ENCODE data around the gene GRIP1.
A peak's percentile ranks its signal among the peaks of the same experiment; 100 is the strongest.

The GRIP1 gene

DNA sequence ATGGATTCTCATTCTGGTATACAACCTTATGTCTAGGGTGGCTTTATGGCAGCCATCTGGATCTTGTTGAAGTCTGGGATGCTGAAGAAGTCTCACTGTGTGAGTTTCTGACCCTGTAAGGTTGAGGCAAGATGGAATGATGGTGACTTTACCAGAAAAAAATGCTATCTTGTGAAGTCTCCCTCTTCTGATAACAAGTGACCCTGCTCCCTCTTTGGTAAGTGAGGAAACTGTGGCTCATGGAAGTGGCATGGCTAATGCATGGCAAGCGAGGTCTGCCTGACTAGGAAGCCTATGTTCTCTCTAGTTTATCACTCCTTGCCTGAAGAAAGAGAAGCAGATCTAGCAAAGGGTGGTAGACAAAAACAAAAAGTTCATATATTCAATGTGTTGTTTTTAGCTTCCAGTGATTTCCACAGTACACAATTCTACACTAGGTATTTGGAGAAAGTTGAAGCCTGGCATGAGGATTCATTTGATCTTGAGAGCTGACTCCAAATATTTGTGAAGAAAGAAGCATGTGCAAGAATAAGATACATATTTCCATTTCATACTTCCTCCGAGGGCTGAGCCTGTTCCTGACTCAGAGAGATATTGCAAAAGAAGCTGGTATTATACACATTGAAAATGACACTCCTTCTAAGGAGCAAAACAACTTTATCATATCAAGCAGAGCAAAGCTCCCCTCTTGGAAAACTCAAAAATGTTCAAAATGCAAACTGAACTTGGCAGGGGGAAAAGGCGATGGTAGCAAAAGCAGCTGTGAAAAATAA, 313.0 kb downstream of the GRIP1 start:
- DNase-seq: no peak

DNA sequence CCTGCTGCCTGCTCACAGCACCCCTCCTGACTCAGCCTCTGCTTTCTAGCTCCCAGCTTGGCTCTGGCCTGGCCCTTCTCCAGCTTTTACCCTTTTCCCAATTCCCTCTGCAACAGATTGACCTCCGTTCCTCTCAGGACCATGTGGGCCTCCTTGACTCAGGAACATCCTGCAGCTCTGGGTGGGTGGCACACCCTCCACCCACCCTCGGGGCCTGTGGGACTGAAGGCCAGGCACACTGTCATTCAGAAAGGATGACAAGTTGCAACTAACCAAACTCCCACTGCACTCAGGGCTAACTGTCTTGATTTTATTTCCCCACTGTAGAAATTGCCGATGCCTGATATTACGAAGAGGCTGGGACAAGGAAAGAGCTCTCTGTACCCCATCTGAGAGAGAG, 317.2 kb downstream of the GRIP1 start:
- no peak for DNase-seq

DNA sequence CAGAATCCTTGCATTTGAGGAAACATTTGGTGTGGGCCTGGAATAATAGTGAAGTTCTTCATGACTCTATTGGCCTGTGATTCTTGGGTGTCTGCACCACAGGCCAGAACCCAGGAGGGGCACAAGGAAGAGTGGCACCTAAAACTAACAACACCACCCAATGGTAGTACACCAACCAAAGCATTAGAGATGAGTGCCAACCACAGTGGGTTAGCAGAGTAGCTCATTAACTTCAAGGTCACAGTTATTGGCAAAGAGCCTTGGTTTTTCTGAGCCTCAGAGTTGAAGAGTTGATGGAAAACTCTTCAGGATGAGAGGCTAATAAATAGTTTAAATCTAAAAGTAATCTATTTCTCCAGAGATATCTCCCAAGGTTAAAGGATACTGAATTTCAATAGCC, 319.6 kb downstream of the GRIP1 start:
- DNase-seq: no peak

DNA sequence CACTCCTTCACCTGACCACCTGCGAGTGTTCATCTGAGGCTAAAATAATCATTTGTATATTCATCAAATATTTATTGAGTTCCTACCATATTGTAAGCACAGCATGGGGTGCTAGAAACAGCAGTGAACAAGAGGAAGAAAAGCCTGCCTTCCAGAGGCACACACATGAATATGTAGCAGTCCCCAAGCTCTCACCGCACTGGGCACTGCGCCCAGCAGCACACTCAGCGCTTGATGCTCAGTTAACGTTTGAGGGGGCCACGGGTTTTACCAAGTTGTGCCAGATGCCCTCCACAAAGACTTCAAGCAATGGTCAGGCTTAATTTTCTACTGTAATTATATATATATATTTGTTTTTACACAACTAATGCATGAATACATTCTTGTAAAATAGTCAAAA, 324.6 kb downstream of the GRIP1 start:
- DNase-seq: no peak

DNA sequence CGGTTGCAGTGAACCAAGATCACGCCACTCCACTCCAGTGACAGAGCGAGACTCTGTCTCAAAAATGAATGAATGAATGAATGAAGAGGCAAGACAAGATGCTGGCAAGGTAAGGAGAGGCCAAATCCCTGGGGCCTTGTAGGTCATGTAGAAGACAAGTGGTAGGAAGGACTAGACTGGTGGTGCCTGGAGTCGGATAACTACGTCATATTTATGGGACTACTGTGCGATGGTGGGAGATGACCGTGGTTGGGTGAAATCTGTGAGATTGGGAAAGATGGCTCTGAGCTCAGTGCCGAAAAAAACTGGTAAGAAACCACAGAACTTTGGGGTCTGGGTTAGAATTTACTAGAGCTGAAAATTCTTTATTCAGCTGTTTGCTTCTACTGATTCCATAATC, 326.0 kb downstream of the GRIP1 start:
- no peak for DNase-seq

DNA sequence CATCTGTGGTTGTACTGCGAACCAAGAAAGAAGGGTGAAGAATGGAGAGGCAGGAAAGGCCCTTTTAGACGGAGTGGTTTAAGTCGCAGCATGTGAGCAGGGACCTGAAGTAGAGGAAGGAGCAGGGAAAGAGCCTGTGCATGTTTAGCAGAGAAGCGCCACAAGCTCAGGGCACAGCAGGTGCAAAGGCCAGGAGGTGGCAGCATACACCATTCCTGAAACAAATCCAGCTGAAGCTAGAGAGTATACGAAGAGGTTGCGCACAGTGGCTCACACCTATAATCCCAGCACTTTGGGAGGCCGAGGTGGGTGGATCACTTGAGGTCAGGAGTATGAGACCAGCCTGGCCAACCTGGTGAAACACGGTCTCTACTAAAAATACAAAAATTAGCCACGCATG, 326.7 kb downstream of the GRIP1 start:
- no peak for DNase-seq

DNA sequence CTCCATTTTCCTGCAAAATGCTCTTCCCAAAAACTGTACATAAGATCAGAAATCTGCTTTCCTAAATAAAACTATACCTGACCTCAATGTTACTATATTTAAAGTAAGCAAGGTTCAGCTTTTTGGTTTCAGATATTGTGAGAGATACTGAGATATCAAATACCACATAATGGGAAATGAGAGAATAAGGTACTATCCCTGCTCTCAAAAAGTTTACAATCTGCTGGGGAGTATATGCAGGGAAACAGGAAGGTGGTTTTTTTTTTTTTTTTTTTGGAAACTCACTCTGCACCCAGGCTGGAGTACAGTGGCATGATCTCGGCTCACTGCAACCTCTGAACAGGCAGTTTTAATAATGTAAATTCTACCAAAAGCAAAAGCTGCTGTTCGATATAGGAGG, 327.6 kb downstream of the GRIP1 start:
- no peak for DNase-seq

DNA sequence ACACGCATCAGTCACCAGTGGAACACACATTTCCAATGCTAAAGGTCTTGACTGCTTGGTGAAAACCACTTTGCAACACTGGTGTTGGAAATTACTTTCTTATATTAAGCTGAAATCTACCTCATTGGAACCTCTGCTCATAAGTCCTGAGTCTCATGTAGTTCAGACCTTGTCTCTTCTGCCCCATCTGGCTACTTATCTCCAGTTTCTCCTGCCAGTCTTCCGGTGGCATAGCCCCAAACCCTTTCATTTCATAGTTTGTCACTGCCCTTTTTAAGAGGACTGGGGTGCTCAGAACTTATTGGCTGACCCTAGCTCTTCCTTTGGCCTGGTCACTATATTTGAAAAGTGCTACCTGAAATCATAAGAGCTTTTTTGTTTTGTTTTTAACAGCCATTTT, 332.9 kb downstream of the GRIP1 start:
- peak; percentile 39 for DNase-seq

DNA sequence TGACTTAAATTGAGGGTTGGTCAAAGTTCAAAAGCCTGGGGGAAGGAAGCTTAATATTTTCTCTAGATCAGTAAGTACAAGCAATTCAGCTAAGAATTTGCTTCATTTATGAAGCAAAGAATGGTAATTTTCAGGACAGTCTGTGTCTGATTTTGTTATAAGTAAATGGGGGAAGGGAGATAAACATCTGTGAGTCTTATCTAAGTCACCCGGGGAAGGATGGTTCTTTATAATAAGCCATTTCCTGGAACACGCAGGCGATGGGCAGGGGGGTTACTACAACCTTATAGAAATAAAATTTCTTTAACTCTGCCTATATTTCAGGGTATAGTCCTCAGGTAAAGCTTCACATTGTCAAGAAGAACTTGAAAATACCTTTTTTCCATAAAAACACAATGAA, 333.7 kb downstream of the GRIP1 start:
- peak; percentile 49 for DNase-seq

DNA sequence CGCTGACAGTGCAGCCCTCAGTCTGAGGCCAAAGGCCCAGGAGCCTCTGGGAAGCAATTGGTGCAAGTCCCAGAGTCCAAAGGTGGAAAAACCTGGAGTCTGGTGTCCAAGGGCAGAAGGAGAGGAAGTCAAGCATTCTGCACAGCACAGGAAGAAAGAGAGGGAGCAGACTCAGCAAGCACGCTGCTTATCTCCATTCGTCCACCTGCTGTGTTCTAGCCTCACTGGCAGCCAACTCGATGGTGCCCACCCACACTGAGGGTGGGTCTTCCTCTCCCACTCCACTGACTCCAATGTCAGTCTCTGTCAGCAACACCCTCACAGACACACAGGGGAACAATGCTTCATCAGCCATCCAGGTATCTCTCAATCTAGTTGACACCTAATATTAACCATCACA, 337.8 kb downstream of the GRIP1 start:
- DNase-seq: no peak

DNA sequence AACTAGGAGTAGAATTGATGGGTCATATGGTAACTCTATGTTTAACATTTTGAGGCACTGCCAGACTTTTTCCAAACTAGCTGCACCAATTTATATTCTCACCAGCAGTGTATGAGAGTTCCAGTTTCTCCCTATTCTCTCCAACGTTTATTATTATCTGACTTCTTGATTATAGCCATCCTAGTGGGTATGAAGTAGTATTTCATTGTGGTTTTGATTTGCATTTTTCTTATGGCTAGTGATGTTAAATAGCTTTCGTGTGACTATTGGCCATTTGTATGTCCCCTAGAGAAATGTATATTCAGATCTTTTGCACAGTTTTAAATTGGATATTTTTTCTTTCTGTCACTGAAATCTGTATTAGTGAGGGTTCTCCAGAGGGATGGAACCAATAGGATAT, 338.7 kb downstream of the GRIP1 start:
- no peak for DNase-seq

DNA sequence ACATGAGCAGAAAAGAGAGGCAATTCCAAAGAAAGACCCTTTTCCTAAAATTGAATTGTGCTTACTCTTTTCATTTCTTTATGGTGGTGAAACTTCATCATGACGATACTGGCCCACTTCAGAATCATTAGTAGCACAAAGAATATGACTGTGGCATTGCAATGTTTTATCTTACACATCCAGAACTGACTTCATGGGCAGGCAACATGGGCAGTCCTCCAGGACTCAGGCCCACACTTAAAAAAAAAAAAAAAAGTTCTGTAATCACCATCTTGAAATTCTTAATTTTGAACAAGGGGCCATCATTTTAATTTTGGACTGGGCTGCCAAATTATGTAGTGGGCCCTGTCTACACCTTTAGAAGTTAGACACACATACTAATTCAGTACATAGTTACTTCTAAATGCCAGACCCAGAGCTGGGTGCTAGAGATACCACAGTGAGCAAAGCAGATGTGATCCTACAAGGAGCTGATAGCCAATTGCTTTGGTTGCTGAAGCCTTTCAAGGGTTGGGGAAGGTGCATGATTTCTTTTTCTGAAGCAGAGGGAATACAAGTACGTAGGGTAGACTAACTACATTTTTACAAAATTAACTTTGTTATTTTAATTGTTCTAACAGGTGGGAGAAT, 341.4 kb downstream of the GRIP1 start:
- DNase-seq: no peak

DNA sequence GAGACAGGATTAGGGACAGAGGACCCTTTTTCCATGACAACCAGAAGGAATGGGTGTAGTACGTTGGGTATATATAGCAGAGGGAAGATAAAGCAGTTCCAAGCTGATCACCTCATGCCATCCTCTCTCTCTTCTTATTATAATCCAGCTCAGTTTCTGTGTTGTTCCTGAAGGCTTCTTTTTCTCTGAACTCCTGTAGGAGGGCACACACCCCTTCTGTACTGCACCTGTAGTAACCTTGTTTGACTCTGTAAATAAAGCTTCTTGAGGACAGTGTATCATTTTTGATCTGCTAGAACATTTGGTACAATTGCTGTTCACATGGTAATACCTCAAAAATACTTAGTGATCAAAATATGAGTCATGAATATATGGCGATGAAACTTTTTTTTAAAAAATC, 343.1 kb downstream of the GRIP1 start:
- DNase-seq: no peak

DNA sequence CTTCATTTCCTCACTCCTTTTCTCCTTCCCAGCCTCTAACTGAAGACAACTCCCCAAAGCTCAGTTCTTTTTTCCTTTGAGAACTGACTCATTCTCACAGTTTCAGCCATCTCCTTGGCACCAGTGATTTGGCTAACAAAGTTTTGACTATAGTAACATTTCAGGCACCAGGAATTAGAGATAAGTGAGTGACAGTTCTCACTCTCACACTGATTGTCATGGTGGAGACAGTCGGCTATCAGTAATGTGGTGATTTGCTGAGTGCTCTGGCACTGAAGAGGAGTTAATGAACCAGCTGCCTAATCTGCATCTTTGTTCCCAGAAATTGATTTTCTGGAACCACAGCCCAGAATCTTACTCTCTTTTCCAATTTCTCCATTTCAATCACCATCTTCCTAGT, 347.1 kb downstream of the GRIP1 start:
- DNase-seq: no peak

DNA sequence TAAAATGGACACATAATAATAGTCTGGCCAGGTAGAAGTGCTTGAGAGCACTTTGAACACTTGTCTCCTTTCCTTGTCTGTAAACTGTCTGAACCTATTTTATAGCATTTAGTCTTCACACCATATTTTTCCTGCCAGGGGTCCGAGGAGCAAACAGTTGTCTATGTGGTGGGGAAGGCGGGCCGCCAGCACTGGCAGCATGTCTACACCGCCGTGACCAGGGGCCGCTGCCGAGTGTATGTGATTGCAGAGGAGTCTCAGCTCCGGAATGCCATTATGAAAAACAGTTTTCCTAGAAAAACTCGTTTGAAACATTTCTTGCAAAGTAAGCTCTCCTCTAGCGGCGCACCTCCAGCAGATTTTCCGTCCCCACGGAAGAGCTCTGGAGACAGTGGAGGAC, 347.9 kb downstream of the GRIP1 start:
- no peak for DNase-seq

DNA sequence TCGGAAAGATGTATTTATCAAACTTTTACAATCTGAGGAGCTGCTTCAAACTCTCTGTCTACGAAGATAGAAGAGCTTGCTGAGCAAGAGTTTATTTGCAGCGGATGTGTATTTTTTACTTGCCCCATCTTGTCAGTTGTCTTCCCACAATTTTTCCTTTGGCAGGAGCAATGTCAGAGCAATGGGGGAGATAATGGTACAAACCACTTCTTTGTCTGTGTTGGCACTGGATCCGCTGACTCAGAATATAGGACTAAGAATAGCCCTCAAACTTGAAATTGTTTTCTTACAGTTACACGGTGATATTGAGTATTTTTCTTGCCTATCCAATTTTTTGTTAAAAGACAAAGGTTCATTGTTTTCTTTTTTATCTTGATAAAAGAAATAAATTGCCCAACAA, 348.9 kb downstream of the GRIP1 start:
- no peak for DNase-seq

DNA sequence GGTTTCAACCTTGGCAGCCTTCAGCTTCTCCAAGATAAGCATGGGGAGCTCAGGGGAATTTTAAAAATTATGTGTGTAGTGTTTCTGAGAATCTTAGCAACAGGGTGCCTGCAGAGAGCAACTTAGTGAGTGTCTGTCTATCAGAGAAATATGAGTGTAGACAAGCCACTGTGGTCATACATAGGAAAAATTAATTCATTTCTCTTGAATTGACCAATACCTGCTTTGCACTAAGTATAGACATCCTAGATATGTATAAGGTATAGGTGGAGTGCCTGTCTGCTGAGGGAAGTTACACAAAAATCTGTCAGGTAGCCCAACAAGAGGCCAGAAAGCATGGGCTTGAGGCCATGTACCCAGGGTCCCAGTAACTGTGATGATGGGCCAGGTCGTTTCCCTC, 355.9 kb downstream of the GRIP1 start:
- DNase-seq: no peak

DNA sequence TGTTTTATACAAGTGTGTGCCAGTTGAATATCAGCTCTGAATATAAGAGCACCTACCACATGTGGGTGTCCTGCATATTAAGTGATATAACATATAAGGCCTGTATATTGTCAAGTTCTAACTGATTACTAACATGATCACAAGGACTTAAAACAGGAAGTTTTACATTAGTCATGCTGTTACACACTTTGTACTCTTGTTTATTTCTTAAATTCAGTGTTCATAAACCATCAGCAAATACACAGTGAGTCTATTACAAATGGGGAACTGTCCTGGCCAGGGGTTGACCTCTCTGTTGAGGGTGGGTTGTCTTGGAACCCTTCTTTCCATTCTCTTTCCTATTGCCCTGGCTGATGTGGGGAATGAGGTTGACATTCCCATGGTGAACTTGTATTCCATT, 357.4 kb downstream of the GRIP1 start:
- peak; percentile 5 for DNase-seq

DNA sequence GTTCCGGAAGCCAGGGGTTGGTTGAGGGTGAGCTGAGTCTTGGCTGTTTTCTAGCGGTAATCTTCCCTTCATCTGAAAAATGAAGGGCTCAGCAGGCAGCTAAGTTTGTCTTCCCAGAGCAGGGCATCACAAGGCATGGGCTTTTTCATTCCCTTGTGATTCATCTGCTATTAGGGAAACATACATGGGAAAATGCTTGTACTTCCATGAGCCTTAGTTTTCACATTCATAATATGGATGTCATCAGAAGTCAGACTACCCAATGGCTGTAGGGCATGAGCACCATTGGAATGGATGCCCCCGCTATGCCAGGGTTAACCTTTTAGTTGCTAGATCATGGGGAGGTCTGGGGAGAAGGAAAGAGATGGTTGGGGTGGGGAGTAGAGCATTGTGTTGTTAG, 357.9 kb downstream of the GRIP1 start:
- DNase-seq: no peak

DNA sequence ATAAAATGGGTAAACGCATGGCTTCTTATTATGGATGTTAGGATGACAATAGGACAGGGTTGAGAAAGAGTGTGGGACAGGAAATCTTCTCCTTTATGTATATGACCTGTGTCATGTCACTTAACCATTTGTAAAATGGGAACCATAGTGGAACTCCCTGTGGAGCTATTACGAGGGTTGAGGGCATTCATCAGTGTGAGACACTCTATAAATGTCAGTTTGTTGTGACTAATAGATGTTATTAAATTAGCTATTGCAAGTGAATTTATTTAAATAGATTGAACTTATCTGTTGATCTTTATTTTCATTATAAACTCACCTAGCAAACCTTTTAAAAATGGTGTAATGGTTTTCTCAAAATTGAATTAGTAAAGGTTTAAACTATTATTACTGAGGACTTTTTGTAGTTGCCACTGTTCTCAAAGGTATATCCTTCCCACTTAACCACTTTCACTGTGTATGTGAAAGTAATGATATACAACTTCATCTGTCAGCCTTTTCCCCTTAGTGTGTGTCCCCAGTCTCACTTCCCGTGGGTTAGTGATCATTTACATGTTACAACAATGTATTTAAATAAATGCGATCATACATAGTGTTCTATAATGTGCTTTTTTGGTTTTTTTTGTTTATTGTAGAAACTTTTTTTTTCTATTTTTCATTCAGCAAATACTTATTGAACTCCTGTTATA, 359.5 kb downstream of the GRIP1 start:
- DNase-seq: no peak

DNA sequence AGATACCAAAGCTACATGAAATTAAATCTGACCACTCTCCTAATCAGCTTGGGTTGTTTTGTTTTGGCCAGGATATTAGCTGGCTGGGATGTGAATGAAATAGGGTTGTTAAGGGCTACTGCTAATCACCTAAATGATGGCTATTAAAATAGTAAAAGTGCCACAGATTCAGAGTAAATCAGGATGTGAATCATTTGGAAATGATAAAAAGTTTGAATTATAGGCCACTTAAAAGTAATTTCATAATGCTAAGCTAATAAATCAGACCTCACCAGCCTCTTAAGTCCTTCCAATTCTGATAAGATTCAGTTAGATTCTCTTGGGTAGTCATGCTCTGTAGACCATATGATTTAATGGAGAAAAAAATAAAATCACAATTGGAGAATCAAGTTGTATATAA, 364.6 kb downstream of the GRIP1 start:
- DNase-seq: no peak

DNA sequence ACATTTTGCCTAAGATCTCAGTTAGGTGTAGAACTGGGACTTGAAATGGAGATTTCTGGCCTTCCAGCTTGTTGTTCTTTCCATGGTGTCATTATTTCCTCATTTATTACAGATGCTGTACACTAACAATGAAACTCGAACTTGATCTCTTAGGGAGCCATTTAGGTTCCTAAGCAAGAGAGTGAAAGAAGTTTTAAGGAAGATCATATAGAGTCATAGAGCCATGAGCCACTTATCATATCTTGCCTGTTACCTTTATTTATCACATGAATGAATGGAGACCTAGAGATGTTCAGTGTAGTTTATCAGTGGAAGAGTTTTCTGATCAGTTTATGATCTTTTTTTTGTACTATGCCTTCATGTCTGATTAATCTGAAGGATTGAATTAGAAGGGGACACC, 366.7 kb downstream of the GRIP1 start:
- DNase-seq: no peak

DNA sequence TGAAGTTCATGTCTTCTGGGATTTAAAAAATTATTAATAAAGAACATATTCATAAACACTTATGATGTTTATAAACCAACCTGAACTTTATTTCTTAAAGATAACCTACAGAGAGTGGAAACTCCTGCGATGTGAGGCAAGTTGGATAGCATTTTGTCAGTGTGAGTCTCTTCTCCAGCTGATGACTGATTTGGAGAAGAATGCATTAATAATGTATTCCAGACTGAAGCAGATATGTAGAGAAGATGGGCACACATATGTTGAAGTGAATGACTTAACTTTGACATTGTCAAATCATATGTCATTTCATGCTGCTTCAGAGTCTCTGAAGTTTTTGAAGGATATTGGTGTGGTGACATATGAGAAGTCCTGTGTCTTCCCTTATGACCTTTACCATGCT, 369.3 kb downstream of the GRIP1 start:
- no peak for DNase-seq

DNA sequence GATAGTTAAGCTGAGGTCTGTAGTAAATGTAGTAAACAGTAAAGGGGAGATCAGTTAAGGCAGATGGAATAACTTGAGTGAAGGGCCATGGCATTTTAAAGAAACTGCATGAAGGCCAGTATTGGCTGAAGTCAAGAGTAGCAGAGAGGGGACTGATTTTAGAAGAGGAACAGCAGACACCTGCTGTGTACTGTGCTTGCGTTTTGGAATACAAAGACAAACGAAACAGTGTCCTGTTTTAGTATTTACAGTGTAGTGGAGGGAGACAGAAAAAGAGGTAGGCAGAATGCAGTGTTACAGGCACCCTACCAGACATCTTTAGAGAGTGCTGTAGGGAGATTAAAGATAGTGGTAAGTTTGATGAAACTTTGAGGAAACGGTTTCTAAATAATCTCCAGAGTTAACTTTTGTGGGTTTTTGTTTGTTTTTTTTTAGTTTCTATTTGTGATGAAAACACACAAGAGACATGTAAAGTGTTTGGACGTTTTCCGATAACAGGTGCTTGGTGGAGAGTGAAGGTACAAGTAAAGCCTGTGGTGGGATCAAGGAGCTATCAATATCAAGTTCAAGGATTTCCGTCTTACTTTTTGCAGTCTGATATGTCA, 374.5 kb downstream of the GRIP1 start:
- DNase-seq: peak; percentile 59

All from OCI-M1 (cell line).